Measurements from ENCODE around the gene SNRNP27.

SNRNP27 gene

GRCh38 chr2:69863298-69863697 lies 30.5 kb upstream of the SNRNP27 start:
- no peak overlapping the region for H2BK5ac ChIP-seq (ENCODE audit: low read depth, low read length, poor library complexity, severe bottlenecking)
- H3K4me1 ChIP-seq (ENCODE audit: control insufficient read depth, insufficient read depth, low read depth, low read length): no peaks in the 10 kb centered on the region
- no peak overlapping the region for H2AK5ac ChIP-seq (ENCODE audit: low read length, severe bottlenecking)
- no peak overlapping the region for H3K23ac ChIP-seq (ENCODE audit: low read length in 2 of 2)
- no peak for DNase-seq
- H4K91ac ChIP-seq (ENCODE audit: low read length): no peak overlapping the region
- H3K4me3 ChIP-seq (ENCODE audit: insufficient read depth in 1 of 2, low read depth in 1 of 2, low read length in 2 of 2): no peak overlapping the region
- H2AFZ ChIP-seq (ENCODE audit: low read depth, low read length): no peak overlapping the region
- H3K27me3 ChIP-seq (ENCODE audit: control insufficient read depth in 1 of 2, insufficient read depth in 1 of 2, low read length in 2 of 2): no peaks in the 10 kb centered on the region
- no peak overlapping the region for H3K18ac ChIP-seq (ENCODE audit: low read depth in 1 of 2, low read length in 2 of 2)
- H2BK15ac ChIP-seq (ENCODE audit: low read depth, poor library complexity, severe bottlenecking): no peak overlapping the region
- no peak overlapping the region for H3K27ac ChIP-seq (ENCODE audit: low read length, poor library complexity, severe bottlenecking)
- no peak overlapping the region for H4K8ac ChIP-seq (ENCODE audit: low read length)
- H3K79me1 ChIP-seq (replicated peaks; ENCODE audit: low read length, poor library complexity, severe bottlenecking): peaks cover 4% of the 10 kb centered on the region
- H3K4me2 ChIP-seq (ENCODE audit: low read length, poor library complexity, severe bottlenecking): no peak overlapping the region
- no peak overlapping the region for H3K14ac ChIP-seq (ENCODE audit: low read length in 2 of 2)
- H3K4ac ChIP-seq (ENCODE audit: low read depth in 1 of 2, low read length in 2 of 2): no peak overlapping the region
- H3K9ac ChIP-seq (ENCODE audit: low read length): no peak overlapping the region
- H3K9me3 ChIP-seq (ENCODE audit: control insufficient read depth, low read length): no peaks in the 10 kb centered on the region
- H2BK12ac ChIP-seq (ENCODE audit: low read length in 2 of 2): no peak overlapping the region
- 100% methylated on average over 1 of the region's 1 CpG for WGBS
- H3K36me3 ChIP-seq (ENCODE audit: control insufficient read depth in 1 of 2, insufficient read depth in 2 of 2, low read depth in 1 of 2, low read length in 2 of 2): peaks cover 23 to 57% of the 10 kb centered on the region in 2 experiments
- no peak overlapping the region for H2BK120ac ChIP-seq (ENCODE audit: low read depth, low read length)

- no peak overlapping the region for H2BK15ac ChIP-seq (ENCODE audit: low read depth, poor library complexity, severe bottlenecking)
- H3K14ac ChIP-seq (ENCODE audit: low read length in 2 of 2): no peak overlapping the region
- no peak overlapping the region for H3K27ac ChIP-seq (ENCODE audit: low read length, poor library complexity, severe bottlenecking)
- no peak overlapping the region for H2AK5ac ChIP-seq (ENCODE audit: low read length, severe bottlenecking)
- no peak overlapping the region for H2BK5ac ChIP-seq (ENCODE audit: low read depth, low read length, poor library complexity, severe bottlenecking)
- H3K9ac ChIP-seq (ENCODE audit: low read length): no peak overlapping the region
- no peak overlapping the region for H2BK120ac ChIP-seq (ENCODE audit: low read depth, low read length)
- WGBS: 97% methylated on average over 4 of the region's 4 CpGs
- no peak overlapping the region for H3K18ac ChIP-seq (ENCODE audit: low read depth in 1 of 2, low read length in 2 of 2)
- no peaks in the 10 kb centered on the region for H3K36me3 ChIP-seq (ENCODE audit: control insufficient read depth in 1 of 2, insufficient read depth in 2 of 2, low read depth in 1 of 2, low read length in 2 of 2)
- no peak for DNase-seq
- H4K8ac ChIP-seq (ENCODE audit: low read length): no peak overlapping the region
- H3K9me3 ChIP-seq (ENCODE audit: control insufficient read depth, low read length): peaks cover 5% of the 10 kb centered on the region
- H4K91ac ChIP-seq (ENCODE audit: low read length): no peak overlapping the region
- H3K4me2 ChIP-seq (ENCODE audit: low read length, poor library complexity, severe bottlenecking): no peak overlapping the region
- no peak overlapping the region for H3K4me3 ChIP-seq (ENCODE audit: insufficient read depth in 1 of 2, low read depth in 1 of 2, low read length in 2 of 2)
- no peaks in the 10 kb centered on the region for H3K79me1 ChIP-seq (replicated peaks; ENCODE audit: low read length, poor library complexity, severe bottlenecking)
- H2AFZ ChIP-seq (ENCODE audit: low read depth, low read length): no peak overlapping the region
- no peak overlapping the region for H2BK12ac ChIP-seq (ENCODE audit: low read length in 2 of 2)
- H3K4me1 ChIP-seq (ENCODE audit: control insufficient read depth, insufficient read depth, low read depth, low read length): no peaks in the 10 kb centered on the region
- H3K27me3 ChIP-seq (ENCODE audit: control insufficient read depth in 1 of 2, insufficient read depth in 1 of 2, low read length in 2 of 2): no peaks in the 10 kb centered on the region
- H3K4ac ChIP-seq (ENCODE audit: low read depth in 1 of 2, low read length in 2 of 2): no peak overlapping the region
- no peak overlapping the region for H3K23ac ChIP-seq (ENCODE audit: low read length in 2 of 2)
Measured at GRCh38 chr2:69888451-69888850, 5.3 kb upstream of the SNRNP27 start.

- no peak overlapping the region for H3K18ac ChIP-seq (ENCODE audit: low read depth in 1 of 2, low read length in 2 of 2)
- H4K8ac ChIP-seq (ENCODE audit: low read length): no peak overlapping the region
- no peaks in the 10 kb centered on the region for H3K27me3 ChIP-seq (ENCODE audit: control insufficient read depth in 1 of 2, insufficient read depth in 1 of 2, low read length in 2 of 2)
- H4K91ac ChIP-seq (ENCODE audit: low read length): no peak overlapping the region
- no peak overlapping the region for H2AFZ ChIP-seq (ENCODE audit: low read depth, low read length)
- no peaks in the 10 kb centered on the region for H3K79me1 ChIP-seq (replicated peaks; ENCODE audit: low read length, poor library complexity, severe bottlenecking)
- H3K4ac ChIP-seq (ENCODE audit: low read depth in 1 of 2, low read length in 2 of 2): no peak overlapping the region
- H2BK15ac ChIP-seq (ENCODE audit: low read depth, poor library complexity, severe bottlenecking): no peak overlapping the region
- H3K4me1 ChIP-seq (ENCODE audit: control insufficient read depth, insufficient read depth, low read depth, low read length): no peaks in the 10 kb centered on the region
- no peak overlapping the region for H2BK5ac ChIP-seq (ENCODE audit: low read depth, low read length, poor library complexity, severe bottlenecking)
- no peaks in the 10 kb centered on the region for H3K36me3 ChIP-seq (ENCODE audit: control insufficient read depth in 1 of 2, insufficient read depth in 2 of 2, low read depth in 1 of 2, low read length in 2 of 2)
- H3K14ac ChIP-seq (ENCODE audit: low read length in 2 of 2): no peak overlapping the region
- no peak for DNase-seq
- no peak overlapping the region for H3K4me2 ChIP-seq (ENCODE audit: low read length, poor library complexity, severe bottlenecking)
- H3K27ac ChIP-seq (ENCODE audit: low read length, poor library complexity, severe bottlenecking): no peak overlapping the region
- no peak overlapping the region for H2BK12ac ChIP-seq (ENCODE audit: low read length in 2 of 2)
- no peak overlapping the region for H2AK5ac ChIP-seq (ENCODE audit: low read length, severe bottlenecking)
- H3K9me3 ChIP-seq (ENCODE audit: control insufficient read depth, low read length): peaks cover 5% of the 10 kb centered on the region
- no peak overlapping the region for H3K4me3 ChIP-seq (ENCODE audit: insufficient read depth in 1 of 2, low read depth in 1 of 2, low read length in 2 of 2)
- no peak overlapping the region for H3K23ac ChIP-seq (ENCODE audit: low read length in 2 of 2)
- H3K9ac ChIP-seq (ENCODE audit: low read length): no peak overlapping the region
- H2BK120ac ChIP-seq (ENCODE audit: low read depth, low read length): no peak overlapping the region
Measured at GRCh38 chr2:69889302-69889701, 4.5 kb upstream of the SNRNP27 start.

GRCh38 chr2:69890881-69891280 lies 2.9 kb upstream of the SNRNP27 start:
- 80% methylated on average over 1 of the region's 1 CpG for WGBS
- no peak overlapping the region for H2BK12ac ChIP-seq (ENCODE audit: low read length in 2 of 2)
- no peak overlapping the region for H3K9ac ChIP-seq (ENCODE audit: low read length)
- H3K4me2 ChIP-seq (ENCODE audit: low read length, poor library complexity, severe bottlenecking): no peak overlapping the region
- no peak overlapping the region for H4K91ac ChIP-seq (ENCODE audit: low read length)
- H2AK5ac ChIP-seq (ENCODE audit: low read length, severe bottlenecking): no peak overlapping the region
- no peak overlapping the region for H3K18ac ChIP-seq (ENCODE audit: low read depth in 1 of 2, low read length in 2 of 2)
- H3K4me3 ChIP-seq (ENCODE audit: insufficient read depth in 1 of 2, low read depth in 1 of 2, low read length in 2 of 2): no peak overlapping the region
- no peak overlapping the region for H2AFZ ChIP-seq (ENCODE audit: low read depth, low read length)
- H2BK5ac ChIP-seq (ENCODE audit: low read depth, low read length, poor library complexity, severe bottlenecking): no peak overlapping the region
- no peak overlapping the region for H3K23ac ChIP-seq (ENCODE audit: low read length in 2 of 2)
- H3K9me3 ChIP-seq (ENCODE audit: control insufficient read depth, low read length): peaks cover 5% of the 10 kb centered on the region
- H2BK15ac ChIP-seq (ENCODE audit: low read depth, poor library complexity, severe bottlenecking): no peak overlapping the region
- peaks cover 7% of the 10 kb centered on the region for H3K79me1 ChIP-seq (replicated peaks; ENCODE audit: low read length, poor library complexity, severe bottlenecking)
- no peaks in the 10 kb centered on the region for H3K27me3 ChIP-seq (ENCODE audit: control insufficient read depth in 1 of 2, insufficient read depth in 1 of 2, low read length in 2 of 2)
- no peak overlapping the region for H4K8ac ChIP-seq (ENCODE audit: low read length)
- no peak overlapping the region for H2BK120ac ChIP-seq (ENCODE audit: low read depth, low read length)
- no peak overlapping the region for H3K14ac ChIP-seq (ENCODE audit: low read length in 2 of 2)
- H3K4me1 ChIP-seq (ENCODE audit: control insufficient read depth, insufficient read depth, low read depth, low read length): peaks cover 7% of the 10 kb centered on the region
- no peak overlapping the region for H3K27ac ChIP-seq (ENCODE audit: low read length, poor library complexity, severe bottlenecking)
- DNase-seq: no peak
- peaks cover 3% of the 10 kb centered on the region in 2 experiments for H3K36me3 ChIP-seq (ENCODE audit: control insufficient read depth in 1 of 2, insufficient read depth in 2 of 2, low read depth in 1 of 2, low read length in 2 of 2)
- no peak overlapping the region for H3K4ac ChIP-seq (ENCODE audit: low read depth in 1 of 2, low read length in 2 of 2)

Measured in mesenchymal stem cell (in vitro differentiated cells and primary cell).